HG03342 (cell line): ENCODE measurements around the gene SULT1A3.
"Not testable (repeated sequence)": the region's sequence is repeated elsewhere in the genome, so short reads cannot be mapped to it uniquely, and the experiment has no call there.

ENCODE experiments used
- ATAC-seq: cut with Tn5 transposase; IDR thresholded peaks from one replicate; pipeline ENCODE4 v1.9.1; 2021; ENCODE audit warnings: mild to moderate bottlenecking, moderate library complexity; ENCODE audit not compliant: unreplicated experiment

SULT1A3 gene

GRCh38 chr16:30186782-30187555 lies 12.1 kb upstream of the SULT1A3 start:
- ATAC-seq: no peak

- no peak for ATAC-seq
Observed at GRCh38 chr16:30187556-30187865, 11.5 kb upstream of the SULT1A3 start.

GRCh38 chr16:30187971-30188561 lies 11.0 kb upstream of the SULT1A3 start:
- ATAC-seq: no peak

GRCh38 chr16:30191158-30191557 lies 7.9 kb upstream of the SULT1A3 start:
- not testable (repeated sequence) for ATAC-seq

GRCh38 chr16:30193098-30193497 lies 6.0 kb upstream of the SULT1A3 start:
- ATAC-seq: peak; percentile 13

- ATAC-seq: peak; percentile 87
Observed at GRCh38 chr16:30193615-30194014, 5.4 kb upstream of the SULT1A3 start, which contains the start of the genes BOLA2B and SLX1A. TSS of gene BOLA2B (minus strand) at chr16:30193666. CDS start at chr16:30193595, 71 bp downstream. TSS of gene SLX1A (plus strand) at chr16:30193875. CDS start at chr16:30194085, 210 bp downstream.

- ATAC-seq: peak; percentile 51
Observed at GRCh38 chr16:30194172-30194925, 4.7 kb upstream of the SULT1A3 start.

GRCh38 chr16:30197001-30197400 lies 2.1 kb upstream of the SULT1A3 start:
- not testable (repeated sequence) for ATAC-seq

- ATAC-seq: not testable (repeated sequence)
Observed at GRCh38 chr16:30199608-30200343, 721 bp downstream of the SULT1A3 start.

- ATAC-seq: not testable (repeated sequence)
Observed at GRCh38 chr16:30205541-30206236, 6.6 kb downstream of the SULT1A3 start.

GRCh38 chr16:30206252-30206651 lies 7.2 kb downstream of the SULT1A3 start:
- ATAC-seq: not testable (repeated sequence)

GRCh38 chr16:30207063-30207704 lies 8.1 kb downstream of the SULT1A3 start:
- not testable (repeated sequence) for ATAC-seq

GRCh38 chr16:30209032-30209431 lies 10.0 kb downstream of the SULT1A3 start:
- not testable (repeated sequence) for ATAC-seq

GRCh38 chr16:30211414-30211813 lies 12.4 kb downstream of the SULT1A3 start:
- not testable (repeated sequence) for ATAC-seq

GRCh38 chr16:30217082-30217481 lies 18.0 kb downstream of the SULT1A3 start:
- ATAC-seq: not testable (repeated sequence)

GRCh38 chr16:30248379-30248778 lies 49.3 kb downstream of the SULT1A3 start, which contains the start of gene NPIPB13:
TSS of gene NPIPB13 (minus strand) at chr16:30248479. CDS start at chr16:30245573, 2,906 bp downstream.
- ATAC-seq: not testable (repeated sequence)
